ENCODE results near the gene PLK2.

Gene PLK2

DNA sequence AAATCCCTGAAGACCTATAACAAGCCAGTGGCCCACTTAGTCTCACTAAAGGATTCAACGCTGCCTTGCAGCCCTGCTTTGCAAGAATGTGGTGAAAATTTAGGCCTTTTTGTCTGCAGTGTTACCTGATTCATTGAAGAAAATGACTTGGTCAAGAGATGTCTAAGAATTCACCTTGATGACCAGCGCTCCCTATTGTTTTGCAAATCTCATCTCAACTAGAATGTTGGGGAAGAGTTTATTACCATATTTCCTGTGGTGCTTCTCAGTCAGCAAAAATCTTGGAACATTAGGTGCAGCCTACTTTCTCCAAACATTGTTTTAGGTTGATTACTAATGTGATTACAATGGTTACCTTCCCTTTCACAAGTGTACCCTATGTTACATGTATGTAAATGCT lies 53.5 kb downstream of the PLK2 start:
- DNase-seq, result no peak
- in situ Hi-C loops (cut with HindIII; ENCODE audit: low pct_ligation_motif_present, low pct_unique_long_range_greater_than_20kb, low sequenced_read_pairs), result no loop called here

DNA sequence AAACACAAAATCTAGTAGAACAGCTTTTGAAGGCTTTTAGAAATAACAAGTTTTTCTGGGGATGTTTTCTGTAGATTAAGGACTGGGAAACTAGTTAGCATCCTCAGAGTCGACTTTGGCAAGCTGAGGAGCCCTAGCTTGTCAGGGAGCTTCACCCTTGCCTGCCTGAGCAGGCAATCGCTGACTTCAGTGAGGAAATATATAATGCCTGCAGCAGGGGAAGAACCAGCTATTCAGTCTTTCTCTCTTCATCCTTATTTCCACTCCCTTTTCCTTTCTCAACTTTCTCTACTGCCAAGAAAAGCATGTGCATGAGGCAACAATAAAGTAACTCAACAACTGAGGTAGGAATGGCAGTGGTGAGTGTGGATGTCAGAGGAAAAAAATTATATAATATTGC lies 54.7 kb downstream of the PLK2 start:
- no peak for DNase-seq
- in situ Hi-C loops (cut with HindIII; ENCODE audit: low pct_ligation_motif_present, low pct_unique_long_range_greater_than_20kb, low sequenced_read_pairs), result no loop called here

DNA sequence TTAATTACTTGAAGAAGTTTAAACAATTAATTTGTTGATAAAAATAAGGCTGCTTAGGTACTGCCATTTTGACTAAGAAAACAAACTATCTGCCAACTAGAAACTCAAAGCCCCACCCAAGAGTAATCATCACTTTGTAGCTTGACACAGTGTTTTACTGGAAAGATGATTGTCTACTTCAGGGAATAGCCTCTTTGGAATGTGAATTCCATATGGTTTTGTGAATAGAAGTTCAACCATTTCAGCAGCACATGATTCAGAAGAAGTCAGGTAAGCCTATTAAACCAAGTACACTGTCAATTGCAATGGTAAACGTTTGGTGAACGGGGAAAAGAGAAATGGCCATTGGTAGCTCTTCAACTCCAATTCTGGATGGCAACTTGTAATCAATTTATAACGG lies 55.2 kb downstream of the PLK2 start:
- in situ Hi-C loops (cut with HindIII; ENCODE audit: low pct_ligation_motif_present, low pct_unique_long_range_greater_than_20kb, low sequenced_read_pairs), result no loop called here
- DNase-seq, result no peak
